A673 (cell line): ENCODE measurements around the gene G3BP1. TPM values are rescaled to one million over a fixed set of nuclear protein-coding genes. Genes with fewer than 3 reads are reported as not detected.

Experiments
- BruUV-seq: library from RNA; stranded (reverse); fragments of 400-500 nt; replicated peaks from 2 replicates; lab custom pipeline; 2021; lab: Mats Ljungman, UMichigan
- CTCF ChIA-PET: fragments of 300-600 bp; sonication (Branson Sonifier 250); formaldehyde crosslinking; loops from one replicate; lab custom pipeline; 2022; ENCODE audit warnings: antibody characterized with exemption; lab: Charles Lee
- POLR2A ChIA-PET: fragments of 300-600 bp; sonication (Branson Sonifier 250); formaldehyde crosslinking; loops from one replicate; lab custom pipeline; 2022; ENCODE audit warnings: antibody characterized with exemption; ENCODE audit not compliant: low non-redundant PET; lab: Charles Lee
- DNase-seq: peaks from one replicate; pipeline ENCODE4 v3.0.0-alpha.2; 2015; ENCODE audit warnings: low spot score
- H3K27ac ChIP-seq: fragments of 200-600 bp; sonication (generic); 2 replicates; pipeline ENCODE4 v1.5.1; 2016; ENCODE audit warnings: mixed run types, low read depth, mild to moderate bottlenecking, mixed read lengths, antibody characterized with exemption, low read length; ENCODE audit not compliant: poor library complexity, severe bottlenecking
- H3K27me3 ChIP-seq: fragments of 200-600 bp; sonication (generic); replicated peaks from 2 replicates; pipeline ENCODE4 v1.6.1; 2017; ENCODE audit warnings: mixed run types, low read depth, mild to moderate bottlenecking, mixed read lengths, antibody characterized with exemption, low read length; ENCODE audit not compliant: insufficient read depth, poor library complexity
- H3K36me3 ChIP-seq: fragments of 200-600 bp; sonication (generic); 2 replicates; pipeline ENCODE4 v1.6.1; 2016; ENCODE audit warnings: mixed run types, mild to moderate bottlenecking, mixed read lengths, antibody characterized with exemption, low read length; ENCODE audit not compliant: insufficient read depth, poor library complexity, severe bottlenecking
- H3K4me1 ChIP-seq: fragments of 200-600 bp; sonication (generic); 2 replicates; pipeline ENCODE4 v1.6.1; 2017; ENCODE audit warnings: mixed run types, mild to moderate bottlenecking, mixed read lengths, antibody characterized with exemption, low read length; ENCODE audit not compliant: insufficient read depth, poor library complexity, severe bottlenecking
- H3K4me3 ChIP-seq: fragments of 200-600 bp; sonication (generic); 2 replicates; pipeline ENCODE4 v1.5.1; 2016; ENCODE audit warnings: low read depth, mixed run types, mild to moderate bottlenecking, mixed read lengths, low read length; ENCODE audit not compliant: poor library complexity, severe bottlenecking
- H3K9me3 ChIP-seq: fragments of 200-600 bp; sonication (generic); 2 replicates; pipeline ENCODE4 v1.6.1; 2016; ENCODE audit warnings: mixed run types, low read depth, mild to moderate bottlenecking, mixed read lengths, antibody characterized with exemption, low read length; ENCODE audit not compliant: poor library complexity, severe bottlenecking
- EZH2 ChIP-seq: fragments of 200-600 bp; sonication (generic); IDR thresholded peaks from 2 replicates; pipeline ENCODE4 v1.6.1; 2017; ENCODE audit warnings: borderline replicate concordance, low read depth, mild to moderate bottlenecking, mixed read lengths, antibody characterized with exemption, low read length; ENCODE audit not compliant: poor library complexity, severe bottlenecking
- intact Hi-C: fragments of 100-400 bp; cut with micrococcal nuclease; formaldehyde crosslinking; loops from one replicate; pipeline ENCODE4 v1.10.0; 2022; ENCODE audit not compliant: unreplicated experiment
- total RNA-seq: library from RNA; stranded (reverse); gene quantifications from 2 replicates; pipeline ENCODE4 v1.2.3, GENCODE V29; 2021
- TF ChIP-seq, protein P1 (sequence below): fragments of 300-800, 200-600 bp; sonication (generic); conservative IDR thresholded peaks from 2 replicates; pipeline ENCODE4 v1.5.1; 2017; ENCODE audit warnings: low read depth, mild to moderate bottlenecking, antibody characterized with exemption, low read length, moderate library complexity, mixed read lengths

The G3BP1 gene
- total RNA-seq, 1 experiment from 2014 or later, result 317 TPM

DNA sequence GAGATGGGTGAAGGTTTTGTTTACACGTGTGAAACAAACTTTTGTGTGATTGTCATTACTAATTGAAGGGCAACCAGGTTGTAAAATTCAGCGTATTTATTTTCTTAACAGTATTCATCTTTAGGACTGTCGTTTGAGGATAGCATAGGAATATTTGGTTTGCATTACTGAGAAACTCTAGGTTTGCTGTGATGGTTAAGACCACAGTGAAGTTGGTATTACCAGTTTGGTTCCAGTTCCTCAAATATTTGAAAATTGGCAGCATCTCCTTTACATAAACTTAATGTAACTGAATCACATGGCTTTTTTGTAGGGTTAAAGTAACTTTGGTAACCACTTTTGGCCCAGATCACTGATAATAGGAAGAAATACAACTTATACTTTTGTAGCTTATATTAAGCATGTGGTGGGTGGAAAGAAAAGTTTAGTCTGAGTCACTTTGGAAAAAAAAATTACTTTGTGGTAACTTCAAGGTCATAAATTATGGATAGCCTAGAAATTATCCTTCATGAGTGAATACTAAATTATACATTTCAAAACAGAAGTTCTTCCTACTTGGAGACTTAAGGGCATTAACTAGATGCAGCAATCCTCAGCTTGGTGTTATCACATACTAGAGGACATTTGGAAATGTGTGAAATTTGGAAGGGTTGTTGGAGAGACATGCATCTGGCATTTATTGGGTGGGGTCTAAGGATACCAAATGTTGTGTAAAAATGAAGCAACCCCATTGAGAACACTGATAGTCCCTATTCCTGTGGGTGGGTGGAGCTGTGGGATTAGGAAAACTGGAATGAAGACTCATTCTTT, 33.9 kb downstream of the G3BP1 start:
- BruUV-seq, result no TSS peak
- H3K27me3 ChIP-seq, result no peaks in the 10 kb centered on the region
- H3K36me3 ChIP-seq, result peaks cover 94% of the 10 kb centered on the region
- no peak overlapping the region for H3K27ac ChIP-seq
- H3K9me3 ChIP-seq, result no peaks in the 10 kb centered on the region
- TF ChIP-seq, protein P1, sequence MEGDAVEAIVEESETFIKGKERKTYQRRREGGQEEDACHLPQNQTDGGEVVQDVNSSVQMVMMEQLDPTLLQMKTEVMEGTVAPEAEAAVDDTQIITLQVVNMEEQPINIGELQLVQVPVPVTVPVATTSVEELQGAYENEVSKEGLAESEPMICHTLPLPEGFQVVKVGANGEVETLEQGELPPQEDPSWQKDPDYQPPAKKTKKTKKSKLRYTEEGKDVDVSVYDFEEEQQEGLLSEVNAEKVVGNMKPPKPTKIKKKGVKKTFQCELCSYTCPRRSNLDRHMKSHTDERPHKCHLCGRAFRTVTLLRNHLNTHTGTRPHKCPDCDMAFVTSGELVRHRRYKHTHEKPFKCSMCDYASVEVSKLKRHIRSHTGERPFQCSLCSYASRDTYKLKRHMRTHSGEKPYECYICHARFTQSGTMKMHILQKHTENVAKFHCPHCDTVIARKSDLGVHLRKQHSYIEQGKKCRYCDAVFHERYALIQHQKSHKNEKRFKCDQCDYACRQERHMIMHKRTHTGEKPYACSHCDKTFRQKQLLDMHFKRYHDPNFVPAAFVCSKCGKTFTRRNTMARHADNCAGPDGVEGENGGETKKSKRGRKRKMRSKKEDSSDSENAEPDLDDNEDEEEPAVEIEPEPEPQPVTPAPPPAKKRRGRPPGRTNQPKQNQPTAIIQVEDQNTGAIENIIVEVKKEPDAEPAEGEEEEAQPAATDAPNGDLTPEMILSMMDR, result no peak
- TF ChIP-seq EZH2, result no peak
- CTCF ChIA-PET, result no interaction called here
- peaks cover 7% of the 10 kb centered on the region for H3K4me1 ChIP-seq
- intact Hi-C loops, result no loop called here
- POLR2A ChIA-PET, result no interaction called here
- no peak for DNase-seq
- H3K4me3 ChIP-seq, result no peak overlapping the region

DNA sequence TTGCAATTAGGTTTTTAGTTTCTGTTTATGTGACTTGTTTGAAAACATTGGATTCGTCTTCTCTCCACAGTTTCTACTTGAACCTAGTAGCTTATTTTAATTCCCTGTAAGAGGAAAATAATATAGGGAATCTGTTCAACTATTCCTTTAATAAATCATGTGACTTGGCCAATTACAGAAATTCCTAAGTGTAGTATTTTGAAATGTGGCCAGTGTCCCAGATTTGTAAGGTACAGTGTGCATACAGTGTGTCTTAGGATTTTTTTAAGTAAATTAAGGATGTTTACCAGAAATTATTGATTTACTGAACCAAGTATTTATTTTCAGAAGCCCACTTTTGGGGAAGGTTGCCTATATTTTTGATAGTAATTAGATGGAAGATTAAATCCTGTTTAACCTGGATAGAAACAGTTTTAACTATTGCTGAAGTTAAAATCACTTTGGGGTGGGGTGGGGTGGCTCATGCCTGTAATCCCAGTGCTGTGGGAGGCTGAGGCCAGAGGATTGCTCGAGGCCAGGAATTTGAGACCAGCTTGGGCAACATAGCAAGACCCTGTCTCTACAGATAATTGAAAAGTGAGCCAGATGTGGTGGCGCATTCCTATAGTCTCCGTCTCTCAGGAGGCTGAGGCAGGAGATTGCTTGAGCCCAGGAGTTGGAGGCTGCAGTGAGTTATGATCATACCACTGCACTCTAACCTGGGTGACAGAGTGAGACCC, 36.9 kb downstream of the G3BP1 start:
- no peaks in the 10 kb centered on the region for H3K9me3 ChIP-seq
- no peak for TF ChIP-seq EZH2
- TF ChIP-seq, protein P1, result no peak
- no TSS peak for BruUV-seq
- H3K27ac ChIP-seq, result no peak overlapping the region
- CTCF ChIA-PET, result no interaction called here
- no peak overlapping the region for H3K4me3 ChIP-seq
- DNase-seq, result no peak
- H3K27me3 ChIP-seq, result no peaks in the 10 kb centered on the region
- peaks cover 7% of the 10 kb centered on the region for H3K4me1 ChIP-seq
- intact Hi-C loops, result no loop called here
- H3K36me3 ChIP-seq, result peaks cover 90% of the 10 kb centered on the region
- POLR2A ChIA-PET, result no interaction called here

DNA sequence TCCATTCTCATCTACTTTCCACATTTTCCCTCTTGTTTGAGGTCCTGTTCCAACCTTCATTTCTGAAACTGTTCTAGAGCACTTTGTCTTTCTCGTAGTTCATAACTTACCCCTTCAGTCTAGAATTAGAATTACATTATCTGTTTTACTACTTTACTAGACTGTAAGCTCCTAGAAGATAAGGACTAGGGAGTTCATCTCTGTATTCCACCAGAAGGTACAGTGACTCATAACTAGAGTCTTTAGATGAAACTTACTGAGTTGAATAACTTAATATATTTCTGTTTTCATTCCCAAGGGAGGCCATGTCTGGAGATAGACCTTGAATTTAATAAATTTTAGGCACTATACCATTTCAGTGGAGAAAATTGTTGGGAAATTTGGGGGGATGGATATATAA, 38.7 kb downstream of the G3BP1 start:
- intact Hi-C loops, result no loop called here
- Histone ChIP-seq H3K4me1 (peaks cover 4% of the 10 kb centered on the region), H3K27ac (no peak overlapping the region), H3K36me3 (peaks cover 77% of the 10 kb centered on the region), H3K27me3 (no peaks in the 10 kb centered on the region), H3K9me3 (no peaks in the 10 kb centered on the region), H3K4me3 (no peak overlapping the region)
- TF ChIP-seq, protein P1, result no peak
- TF ChIP-seq EZH2, result no peak
- POLR2A ChIA-PET, result no interaction called here
- BruUV-seq, result no TSS peak
- CTCF ChIA-PET, result no interaction called here
- DNase-seq, result no peak
